CD4-positive, alpha-beta T cell treated with Interleukin-1 beta for 1 hour (primary cell): Measurements from ENCODE around the gene COL24A1.
"Not testable (repeated sequence)": the region's sequence is repeated elsewhere in the genome, so short reads cannot be mapped to it uniquely, and the experiment has no call there.

Experiments
- DNase-seq, 2 donors: peaks; one replicate each; pipeline ENCODE4 v3.0.0-alpha.2; 2020 to 2022

Gene COL24A1

DNA sequence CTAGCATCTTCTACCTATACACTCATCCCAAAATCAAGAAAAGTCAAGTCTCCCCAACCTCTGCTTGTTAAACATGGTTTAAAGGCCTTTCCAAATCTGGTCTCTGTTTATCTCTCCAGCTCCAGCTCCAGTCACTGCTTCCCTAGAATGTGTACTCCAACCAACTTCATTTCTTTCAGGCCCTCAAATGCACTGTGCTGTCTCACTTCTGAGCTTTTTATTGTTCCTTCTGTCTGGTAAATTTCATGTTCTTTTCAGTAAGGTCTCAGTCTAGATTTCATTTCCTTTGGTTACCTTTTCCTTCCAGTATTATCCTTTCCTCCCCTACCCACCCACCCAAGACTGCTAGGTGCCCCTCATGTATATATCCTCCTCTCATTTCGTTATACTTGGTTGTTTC is 3.7 kb downstream of the COL24A1 start:
- DNase-seq, result no peak

DNA sequence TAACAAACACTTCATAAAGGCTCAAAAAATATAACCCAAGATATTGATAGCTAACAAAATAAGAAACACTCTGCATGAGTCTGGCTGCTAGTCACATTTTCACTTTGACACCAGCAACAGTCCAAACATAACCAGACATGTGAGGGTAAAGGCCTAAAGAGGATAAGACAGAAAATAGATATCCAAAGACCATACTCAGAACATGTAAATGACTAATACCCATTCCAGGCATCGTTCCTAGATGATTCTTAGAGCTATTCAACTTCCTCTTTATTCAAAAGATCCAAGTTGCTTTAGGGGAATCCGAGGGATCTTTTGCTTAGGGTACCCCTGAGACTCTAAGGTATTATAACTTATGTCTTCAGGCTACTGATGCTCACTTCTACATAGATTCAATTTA is 5.1 kb downstream of the COL24A1 start:
- no peak for DNase-seq

- no peak for DNase-seq
These were observed 6.0 kb downstream of the COL24A1 start for GRCh38 chr1:86150553-86151055.

DNA sequence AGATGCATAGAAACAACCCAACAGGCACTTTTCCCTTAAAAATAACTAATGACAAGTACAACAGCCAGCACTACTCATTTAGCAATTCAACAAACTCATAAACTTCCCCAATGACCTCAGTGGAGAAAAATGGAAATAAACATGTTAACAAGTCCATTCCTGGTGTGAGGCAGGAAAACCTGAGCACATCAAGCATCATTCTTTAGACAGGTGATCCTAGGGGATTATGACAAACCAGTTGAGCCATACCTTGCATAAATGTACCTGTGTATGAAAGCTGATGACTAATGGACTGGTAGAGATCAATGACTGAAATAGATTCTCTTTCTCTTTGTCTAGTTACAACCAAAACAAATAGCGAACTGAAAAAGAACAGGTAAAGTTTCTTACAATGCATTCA is 7.0 kb downstream of the COL24A1 start:
- DNase-seq, result no peak

GRCh38 chr1:86147755-86148154 is 8.8 kb downstream of the COL24A1 start:
- no peak for DNase-seq

- no peak for DNase-seq
These were observed 10.0 kb downstream of the COL24A1 start for GRCh38 chr1:86146566-86146965.

- DNase-seq, result no peak
These were observed 16.2 kb downstream of the COL24A1 start for GRCh38 chr1:86140281-86140880.

DNA sequence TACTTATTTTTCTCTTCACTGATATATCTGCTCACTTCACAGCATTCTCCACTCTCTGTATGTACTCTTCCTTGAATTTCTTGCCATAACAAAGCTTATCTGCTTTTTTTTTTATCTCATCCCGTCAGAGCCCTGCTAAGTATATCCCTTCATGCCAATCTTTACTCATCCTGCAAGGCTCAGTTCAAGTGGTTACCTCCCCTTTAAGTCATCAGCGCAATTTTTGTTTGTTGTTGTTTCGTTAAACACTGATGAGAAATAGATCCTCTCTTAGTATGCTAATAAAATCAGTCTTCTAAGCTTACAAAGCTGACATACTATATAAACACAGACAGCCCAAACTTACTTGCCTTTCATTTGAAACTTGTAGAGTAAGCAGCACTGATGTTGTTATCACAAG is 17.8 kb downstream of the COL24A1 start:
- DNase-seq, result no peak

DNA sequence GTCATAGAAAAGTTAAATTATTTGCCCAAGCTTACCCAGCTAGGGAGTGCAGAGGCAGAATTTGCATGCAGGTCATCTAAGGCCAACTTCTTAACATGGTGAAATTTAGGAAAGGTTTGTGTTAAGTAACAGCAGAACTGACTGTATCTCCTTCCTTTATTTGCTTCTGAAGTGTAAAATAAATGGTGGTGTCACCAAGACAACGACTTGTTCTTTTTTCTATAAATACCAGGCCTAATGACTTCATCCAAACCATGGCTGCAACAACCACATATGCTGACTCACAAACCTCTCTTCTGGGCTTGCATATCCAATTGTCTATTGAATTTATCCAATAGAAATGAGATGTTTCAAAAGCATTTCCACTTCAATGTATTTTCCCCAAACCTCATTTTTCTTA is 19.1 kb downstream of the COL24A1 start:
- DNase-seq, result peak; percentile 1 to 38

GRCh38 chr1:86119214-86119764 is 37.3 kb downstream of the COL24A1 start:
- no peak for DNase-seq

DNA sequence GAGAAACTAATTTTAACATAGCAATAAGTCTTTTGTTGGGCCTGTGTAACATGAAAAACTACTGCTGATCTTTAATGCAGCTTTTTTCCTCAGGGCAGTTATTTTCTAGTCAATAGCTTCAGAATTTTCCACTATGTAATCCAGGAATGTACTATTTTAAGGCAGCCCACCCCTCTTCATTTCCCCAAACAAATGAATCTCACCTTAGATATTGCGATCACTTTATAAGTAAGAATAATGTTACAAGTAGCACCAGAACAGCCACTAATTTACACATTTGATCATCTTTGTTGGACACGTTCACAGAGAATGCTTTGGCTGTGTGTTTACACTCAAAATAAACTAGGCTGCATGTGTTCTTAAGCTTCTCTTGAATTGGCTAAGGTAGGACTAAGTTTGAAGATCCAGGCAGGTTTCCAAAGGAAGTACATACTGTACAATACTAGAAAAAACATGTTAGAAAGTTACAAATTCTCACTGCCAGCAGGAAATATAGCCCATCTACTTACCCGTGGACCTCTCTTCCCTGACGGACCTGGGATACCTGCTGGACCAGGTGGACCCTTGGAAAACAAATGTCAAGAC is 41.7 kb downstream of the COL24A1 start:
- no peak for DNase-seq

DNA sequence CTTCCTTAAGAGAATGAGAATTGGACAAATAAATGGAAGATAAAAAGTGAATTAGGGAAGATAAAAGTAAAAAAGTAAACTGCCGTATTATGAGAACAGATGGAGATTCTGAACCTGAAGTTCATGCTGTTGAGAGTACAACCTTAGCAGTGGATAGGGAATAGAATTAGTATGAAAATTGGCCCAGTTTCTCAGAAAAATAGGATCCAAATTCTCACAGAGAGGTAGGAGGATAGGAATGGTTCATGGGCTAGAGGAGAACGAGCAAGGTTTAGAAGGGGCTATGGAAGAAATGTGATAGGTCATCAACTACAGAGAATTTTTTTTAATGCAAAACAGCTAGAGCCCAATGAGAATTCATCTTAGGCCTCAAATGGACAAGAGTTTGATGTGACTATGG is 42.3 kb downstream of the COL24A1 start:
- no peak for DNase-seq

- DNase-seq, result not testable (repeated sequence)
These were observed 45.0 kb downstream of the COL24A1 start for GRCh38 chr1:86111590-86111989.

DNA sequence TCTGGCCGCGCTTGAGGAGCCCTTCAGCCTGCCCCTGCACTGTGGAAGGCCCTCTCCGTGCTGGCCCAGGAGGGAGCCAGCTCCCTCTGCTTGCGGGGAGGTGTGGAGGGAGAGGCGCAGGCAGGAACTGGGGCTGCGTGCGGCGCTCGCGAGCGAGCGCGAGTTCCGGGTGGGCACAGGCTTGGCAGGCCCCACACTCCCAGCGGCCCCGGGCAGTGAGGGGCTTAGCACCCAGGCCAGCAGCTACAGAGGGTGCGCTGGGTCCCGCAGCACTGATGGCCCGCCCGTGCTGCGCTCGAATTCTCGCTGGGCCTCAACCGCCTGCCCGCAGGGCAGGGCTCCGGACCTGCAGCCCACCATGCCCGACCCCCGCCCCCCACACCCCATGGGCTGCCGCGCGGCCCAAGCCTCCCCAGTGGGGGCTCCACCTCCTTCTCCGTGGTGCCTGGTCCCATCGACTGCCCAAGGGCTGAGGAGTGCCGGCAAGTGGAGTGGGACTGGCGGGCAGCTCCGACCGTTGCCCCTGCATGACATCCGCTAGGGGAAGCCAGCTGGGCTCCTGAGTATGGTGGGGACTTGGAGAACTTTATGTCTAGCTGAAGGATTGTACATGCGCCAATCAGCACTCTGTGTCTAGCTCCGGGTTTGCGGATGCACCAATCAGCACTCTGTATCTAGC is 46.0 kb downstream of the COL24A1 start:
- no peak for DNase-seq

GRCh38 chr1:86105533-86105866 is 51.1 kb downstream of the COL24A1 start:
- no peak for DNase-seq

DNA sequence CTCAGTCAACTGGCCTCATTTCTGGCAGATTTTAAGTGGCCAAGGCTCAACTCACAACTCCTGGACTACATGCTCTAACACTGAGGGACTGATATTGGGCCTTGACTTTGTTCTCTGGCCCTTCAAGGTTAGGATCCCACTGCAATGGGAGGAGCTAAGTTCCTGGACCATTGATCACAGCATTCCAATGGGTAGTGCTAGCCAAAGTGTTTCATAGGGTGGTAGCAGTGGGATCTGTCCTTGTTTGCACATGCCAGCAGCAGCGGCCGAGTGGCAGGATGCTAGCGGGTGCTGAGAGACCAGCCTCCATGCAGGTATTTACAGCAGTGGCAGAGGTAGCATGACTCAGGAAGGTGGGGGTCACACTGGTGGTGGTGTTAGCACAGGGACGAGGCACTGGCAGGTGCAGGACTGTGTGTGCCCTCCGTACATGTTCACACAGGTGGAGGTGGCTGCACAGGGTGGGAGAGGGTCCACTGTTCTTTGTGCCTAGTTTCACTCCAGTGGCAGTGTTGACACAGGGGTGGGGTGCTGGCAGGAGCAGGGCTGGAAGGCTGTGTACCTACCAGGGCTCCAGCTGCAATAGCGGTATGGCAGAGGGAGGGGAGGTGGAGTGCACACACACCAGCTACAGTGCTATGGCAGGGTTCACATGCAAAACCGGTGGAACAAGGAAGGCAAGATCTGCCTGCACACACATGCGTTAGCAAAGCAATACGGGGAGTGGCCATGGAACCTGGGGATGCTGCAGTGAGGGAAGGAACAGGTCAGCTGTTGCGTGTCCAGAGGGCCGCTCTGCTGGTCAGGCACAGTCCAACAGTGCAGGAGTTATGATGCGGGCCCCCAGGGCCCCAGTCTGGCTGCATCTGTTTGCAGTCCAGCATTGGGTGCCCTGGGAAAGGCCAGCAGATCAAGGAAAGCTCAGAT is 51.7 kb downstream of the COL24A1 start:
- no peak for DNase-seq

GRCh38 chr1:86101616-86102015 is 55.0 kb downstream of the COL24A1 start:
- DNase-seq, result no peak

DNA sequence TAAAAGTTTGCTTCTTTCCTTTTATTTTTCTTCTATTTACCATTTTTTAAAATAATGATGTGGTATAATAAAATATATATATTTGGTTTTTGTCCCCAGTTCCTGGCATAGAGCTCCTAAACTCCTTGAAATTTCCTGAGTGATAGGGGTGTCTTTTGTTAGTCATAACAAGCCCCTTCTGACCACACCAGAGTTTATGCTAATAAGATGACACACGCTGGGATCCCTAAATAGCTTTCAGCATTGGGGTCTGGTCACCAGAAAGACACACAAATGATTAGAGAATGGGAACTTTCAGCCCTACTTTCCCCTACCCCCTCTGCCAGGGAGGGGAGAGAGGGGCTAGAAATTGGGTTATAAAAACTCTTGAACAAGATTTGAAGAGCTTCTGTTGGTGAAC is 56.2 kb downstream of the COL24A1 start:
- DNase-seq, result no peak

DNA sequence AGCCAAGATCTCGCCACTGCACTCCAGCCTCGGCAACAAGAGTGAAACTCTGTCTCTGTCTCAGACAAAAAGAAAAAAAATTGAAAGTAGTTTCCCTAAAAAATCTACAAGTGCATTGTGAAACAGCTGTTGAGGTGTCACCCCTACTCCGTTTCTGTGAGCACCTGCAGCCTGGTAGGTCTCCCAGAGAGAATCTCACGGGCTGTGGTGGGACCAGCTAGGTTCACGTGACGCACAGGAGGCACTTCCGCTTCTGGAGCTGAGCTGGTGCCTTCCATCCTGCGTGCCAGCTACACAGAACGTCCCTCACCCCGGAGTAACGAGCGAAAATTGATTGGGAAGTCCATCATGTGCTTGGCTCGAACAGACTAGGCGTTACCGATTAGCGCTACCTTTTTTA is 66.8 kb downstream of the COL24A1 start:
- DNase-seq, result no peak

- DNase-seq, result no peak
These were observed 70.7 kb downstream of the COL24A1 start for GRCh38 chr1:86085741-86086409.

DNA sequence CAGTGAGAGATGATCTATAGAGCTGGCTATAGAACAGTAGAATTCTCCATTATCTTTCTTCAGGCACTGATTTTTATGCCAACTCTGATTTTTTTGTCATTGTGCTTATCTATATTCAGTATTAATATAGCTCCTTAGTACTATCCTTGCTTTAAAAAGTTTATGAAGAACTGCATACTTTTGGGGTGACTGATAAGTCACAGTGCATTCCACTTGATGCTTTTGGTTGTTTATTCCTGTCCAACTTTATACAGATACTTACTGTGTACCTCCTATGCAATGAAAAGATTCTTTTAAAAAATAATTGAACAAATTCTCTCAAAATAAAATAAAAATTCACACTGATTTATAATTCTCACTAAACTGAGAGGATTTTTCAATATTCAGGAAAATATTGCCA is 71.6 kb downstream of the COL24A1 start:
- no peak for DNase-seq

DNA sequence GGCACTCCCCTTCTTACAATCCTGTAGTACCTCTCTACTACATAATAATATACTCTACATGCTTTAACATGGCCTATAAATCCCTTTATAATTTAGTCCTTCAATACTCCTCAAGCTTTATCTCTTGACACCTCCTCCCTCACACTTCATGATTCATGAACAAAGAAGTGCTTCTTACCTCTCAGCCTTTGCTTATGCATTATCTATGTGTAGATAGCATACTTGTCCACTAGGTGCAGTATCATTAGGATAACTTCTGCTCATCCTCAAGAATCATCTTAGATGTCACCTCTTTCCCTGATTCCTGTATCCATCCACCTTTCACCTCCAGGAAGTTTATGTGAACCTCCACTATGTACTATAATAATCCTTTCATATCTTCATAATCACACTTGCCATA is 74.4 kb downstream of the COL24A1 start:
- no peak for DNase-seq

DNA sequence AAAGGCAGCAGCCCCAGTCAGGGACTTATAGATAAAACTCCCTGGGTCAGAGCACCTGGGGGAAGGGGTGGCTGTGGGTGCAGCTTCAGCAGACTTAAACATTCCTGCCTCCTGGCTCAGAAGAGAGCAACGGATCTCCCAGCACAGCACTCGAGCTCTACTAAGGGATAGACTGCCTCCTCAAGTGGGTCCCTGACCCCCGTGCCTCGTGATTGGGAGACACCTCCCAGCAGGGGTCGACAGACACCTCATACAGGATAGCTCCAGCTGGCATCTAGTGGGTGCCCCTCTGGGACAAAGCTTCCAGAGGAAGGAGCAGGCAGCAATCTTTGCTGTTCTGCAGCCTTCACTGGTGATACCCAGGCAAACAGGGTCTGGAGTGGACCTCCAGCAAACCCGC is 84.1 kb downstream of the COL24A1 start:
- not testable (repeated sequence) for DNase-seq
